ENCODE results near the gene HOXC13. TPM values are rescaled to one million over a fixed set of nuclear protein-coding genes. Genes with fewer than 3 reads are reported as not detected.
A peak's percentile ranks its signal among the peaks of the same experiment; 100 is the strongest.

The HOXC13 gene
- total RNA-seq, 2 experiments from 2014 or later: not detected

DNA sequence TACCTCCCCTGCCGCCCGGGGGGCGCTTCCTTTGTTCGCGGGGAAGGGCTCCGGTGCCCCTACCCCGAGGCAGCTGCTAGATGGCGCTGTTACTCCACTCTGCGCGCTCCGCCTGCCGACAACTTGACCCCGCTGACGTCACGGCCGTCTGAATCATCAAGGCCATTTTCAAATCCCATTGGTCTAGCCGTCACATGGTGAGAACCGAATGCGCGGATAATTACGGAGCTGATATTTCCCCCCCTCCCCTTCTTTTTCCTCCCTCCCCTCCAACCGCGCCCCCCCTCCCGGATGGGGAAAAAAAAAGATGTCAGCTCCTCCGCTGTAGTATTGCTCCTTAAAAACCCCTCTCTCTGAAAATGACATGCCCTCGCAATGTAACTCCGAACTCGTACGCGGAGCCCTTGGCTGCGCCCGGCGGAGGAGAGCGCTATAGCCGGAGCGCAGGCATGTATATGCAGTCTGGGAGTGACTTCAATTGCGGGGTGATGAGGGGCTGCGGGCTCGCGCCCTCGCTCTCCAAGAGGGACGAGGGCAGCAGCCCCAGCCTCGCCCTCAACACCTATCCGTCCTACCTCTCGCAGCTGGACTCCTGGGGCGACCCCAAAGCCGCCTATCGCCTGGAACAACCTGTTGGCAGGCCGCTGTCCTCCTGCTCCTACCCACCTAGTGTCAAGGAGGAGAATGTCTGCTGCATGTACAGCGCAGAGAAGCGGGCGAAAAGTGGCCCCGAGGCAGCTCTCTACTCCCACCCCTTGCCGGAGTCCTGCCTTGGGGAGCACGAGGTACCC, 46.5 kb downstream of the HOXC13 start, which contains the start of gene HOXC10:
Gene HOXC10 (plus strand): TSS at position 246 of the 791 bp plus-strand sequence. CDS start 114 bp downstream, at position 360.
- ChIA-PET CTCF (interaction anchor here (0.6 to 5.8 kb wide), 23 partner anchors 9 to 231 kb away, joined by 3 to 35 read pairs (median 4); partner anchors contain the start of genes HOXC11, HOXC5, HOXC6 and HOXC9), POLR2A (no interaction called here)
- H3K27ac Mint-ChIP-seq: peak within 1 kb of the TSS; percentile 52
- peak within 1 kb of the TSS; percentile 48 for H3K4me3 Mint-ChIP-seq
- H3K4me1 Mint-ChIP-seq (ENCODE audit: low read depth): peaks cover 43% of the 10 kb centered on the region
- H3K36me3 Mint-ChIP-seq (ENCODE audit: low read depth): peaks cover 2% of the 10 kb centered on the region
- DNase-seq (peak; percentile 86), ATAC-seq (peak; percentile 74)
- no peaks in the 10 kb centered on the region for H3K9me3 Mint-ChIP-seq (ENCODE audit: insufficient read depth)
- H3K27me3 Mint-ChIP-seq (ENCODE audit: low read depth): peaks cover 93% of the 10 kb centered on the region

- H3K27ac Mint-ChIP-seq: no peak overlapping the region
- H3K4me1 Mint-ChIP-seq (ENCODE audit: low read depth): peaks cover 39% of the 10 kb centered on the region
- POLR2A ChIA-PET: no interaction called here
Observed at GRCh38 chr12:53985692-53985993, 47.0 kb downstream of the HOXC13 start.

DNA sequence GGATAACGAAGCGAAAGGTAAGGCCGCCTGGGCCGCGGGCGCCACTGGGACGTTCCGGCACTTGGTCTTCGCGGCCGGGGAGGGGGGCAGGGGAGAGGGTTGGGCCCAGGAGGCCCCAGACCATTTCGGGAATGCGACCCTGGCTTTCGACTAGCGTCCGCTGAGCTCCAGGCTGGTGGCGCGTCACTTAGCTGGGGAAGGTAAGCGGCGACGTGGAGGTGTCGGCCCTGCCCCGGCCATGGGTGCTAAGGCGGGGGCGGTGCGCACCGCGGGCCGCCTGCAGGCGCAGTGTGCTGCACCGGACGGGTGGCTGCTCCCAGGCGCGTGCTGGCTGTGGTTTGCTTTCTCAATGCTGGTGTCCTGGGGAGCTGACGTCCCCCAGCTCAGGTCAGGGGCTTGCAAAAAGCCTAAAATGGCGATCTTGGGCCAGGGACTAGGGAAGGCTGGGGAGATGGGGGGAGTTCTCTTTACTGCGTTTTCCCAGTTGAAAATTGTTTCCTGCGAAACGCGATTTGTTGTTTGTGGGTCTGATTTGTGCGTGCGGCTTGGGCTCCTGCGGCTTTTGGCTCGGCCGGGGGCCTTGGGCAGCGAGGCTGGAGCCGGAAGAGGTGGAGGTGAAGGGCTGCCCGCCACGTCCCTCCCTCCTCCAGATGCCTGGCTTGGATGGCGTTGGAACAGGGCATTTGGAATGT, 47.5 kb downstream of the HOXC13 start:
- H3K9me3 Mint-ChIP-seq (ENCODE audit: insufficient read depth): no peaks in the 10 kb centered on the region
- peaks cover 93% of the 10 kb centered on the region for H3K27me3 Mint-ChIP-seq (ENCODE audit: low read depth)
- ATAC-seq: peak; percentile 31
- H3K4me1 Mint-ChIP-seq (ENCODE audit: low read depth): peaks cover 35% of the 10 kb centered on the region
- ChIA-PET POLR2A (no interaction called here), CTCF (interaction anchor here (0.9 to 5.8 kb wide), 15 partner anchors 9 to 230 kb away, joined by 3 to 35 read pairs (median 6); partner anchors contain the start of genes HOXC11, HOXC5, HOXC6 and HOXC9)
- no peaks in the 10 kb centered on the region for H3K36me3 Mint-ChIP-seq (ENCODE audit: low read depth)
- no peak for DNase-seq
- H3K4me3 Mint-ChIP-seq: peak overlapping the region; percentile 12
- H3K27ac Mint-ChIP-seq: no peak overlapping the region

More at GRCh38 chr12:53985692-53985993, 47.0 kb downstream of the HOXC13 start:
- CTCF ChIA-PET: interaction anchor here (0.7 to 5.8 kb wide), 17 partner anchors 9 to 230 kb away, joined by 3 to 35 read pairs (median 6); partner anchors contain the start of genes HOXC11, HOXC5, HOXC6 and HOXC9
- ATAC-seq: no peak
- Mint-ChIP-seq H3K27me3 (ENCODE audit: low read depth) (peaks cover 93% of the 10 kb centered on the region), H3K4me3 (peak overlapping the region; percentile 48), H3K9me3 (ENCODE audit: insufficient read depth) (no peaks in the 10 kb centered on the region), H3K36me3 (ENCODE audit: low read depth) (no peaks in the 10 kb centered on the region)
- no peak for DNase-seq

GRCh38 chr12:53986686-53987483, 48.3 kb downstream of the HOXC13 start:
- H3K27me3 Mint-ChIP-seq (ENCODE audit: low read depth): peaks cover 93% of the 10 kb centered on the region
- H3K36me3 Mint-ChIP-seq (ENCODE audit: low read depth): no peaks in the 10 kb centered on the region
- no peaks in the 10 kb centered on the region for H3K9me3 Mint-ChIP-seq (ENCODE audit: insufficient read depth)
- H3K4me1 Mint-ChIP-seq (ENCODE audit: low read depth): peaks cover 35% of the 10 kb centered on the region
- DNase-seq (no peak), ATAC-seq (no peak)
- POLR2A ChIA-PET: no interaction called here
- CTCF ChIA-PET: interaction anchor here (1.0 to 5.8 kb wide), 11 partner anchors 8 to 229 kb away, joined by 3 to 35 read pairs (median 9); partner anchors contain the start of genes HOXC5 and HOXC9
- H3K4me3 Mint-ChIP-seq: no peak overlapping the region
- H3K27ac Mint-ChIP-seq: no peak overlapping the region

DNA sequence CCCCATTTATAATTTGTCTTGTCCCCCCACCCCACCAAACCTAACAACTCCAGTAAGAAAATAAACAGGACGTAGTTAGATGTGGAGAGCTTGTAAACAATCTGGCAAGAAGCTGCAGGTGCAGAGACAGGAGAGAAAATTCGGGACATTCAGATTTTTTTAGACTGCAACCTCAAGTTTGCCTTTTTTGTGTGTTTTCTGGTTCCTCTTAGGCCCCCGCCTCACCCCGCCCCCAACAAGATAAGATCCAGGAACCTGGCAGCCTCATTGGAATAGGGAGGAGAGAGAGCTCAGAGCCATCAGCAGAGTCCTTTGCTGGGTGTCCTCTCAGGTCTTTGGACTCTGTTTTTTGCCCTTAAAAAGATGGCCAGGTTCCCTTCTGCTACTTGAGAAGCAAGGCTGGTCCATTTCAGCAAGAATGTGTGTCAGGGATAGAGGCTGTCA, 49.2 kb downstream of the HOXC13 start:
- CTCF ChIA-PET: interaction anchor here (0.5 to 5.8 kb wide), 13 partner anchors 10 to 1080 kb away, joined by 3 to 35 read pairs (median 4); no protein-coding TSS in a partner anchor
- no peaks in the 10 kb centered on the region for H3K36me3 Mint-ChIP-seq (ENCODE audit: low read depth)
- DNase-seq: no peak
- no peaks in the 10 kb centered on the region for H3K9me3 Mint-ChIP-seq (ENCODE audit: insufficient read depth)
- H3K4me3 Mint-ChIP-seq: no peak overlapping the region
- peaks cover 92% of the 10 kb centered on the region for H3K27me3 Mint-ChIP-seq (ENCODE audit: low read depth)
- no peak overlapping the region for H3K27ac Mint-ChIP-seq
- peaks cover 35% of the 10 kb centered on the region for H3K4me1 Mint-ChIP-seq (ENCODE audit: low read depth)
- ATAC-seq: no peak
- POLR2A ChIA-PET: interaction anchor here (0.6 kb wide), 1 partner anchor 605 kb away, joined by 3 read pairs; no protein-coding TSS in a partner anchor

DNA sequence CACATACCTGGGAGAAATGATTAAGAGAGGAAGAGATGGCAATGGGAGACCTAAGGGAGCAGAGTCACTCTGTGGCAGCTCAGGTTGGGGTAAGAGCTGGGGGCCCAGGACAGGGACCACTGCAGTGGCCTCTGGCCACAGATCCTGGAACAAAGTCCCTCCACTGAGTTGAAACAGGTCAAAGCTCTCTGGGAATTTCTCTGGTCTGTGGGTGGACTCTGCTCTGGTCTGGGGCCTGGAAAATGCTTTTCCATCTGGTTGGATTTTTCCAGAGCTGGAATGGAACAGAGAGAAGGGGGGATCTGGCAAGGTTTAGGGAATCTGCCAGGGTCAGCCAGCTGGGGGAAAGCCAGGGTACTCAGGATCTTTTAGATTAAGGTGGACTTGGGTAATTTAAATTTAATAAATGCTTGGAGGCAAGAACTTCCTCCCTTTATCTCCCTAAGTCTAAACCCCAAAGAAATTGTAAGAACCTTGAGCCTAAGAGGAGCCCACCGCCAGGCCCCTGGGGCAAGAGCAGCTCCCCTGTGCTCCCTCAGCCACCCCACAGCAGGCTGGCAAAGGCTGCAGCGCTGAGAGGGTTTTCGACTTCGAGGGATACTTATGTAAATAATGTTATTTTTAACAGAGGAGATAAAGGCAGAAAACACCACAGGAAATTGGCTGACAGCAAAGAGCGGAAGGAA, 50.1 kb downstream of the HOXC13 start:
- Mint-ChIP-seq H3K9me3 (ENCODE audit: insufficient read depth) (no peaks in the 10 kb centered on the region), H3K27me3 (ENCODE audit: low read depth) (peaks cover 91% of the 10 kb centered on the region), H3K27ac (no peak overlapping the region), H3K36me3 (ENCODE audit: low read depth) (no peaks in the 10 kb centered on the region), H3K4me3 (no peak overlapping the region), H3K4me1 (ENCODE audit: low read depth) (peaks cover 35% of the 10 kb centered on the region)
- ATAC-seq (no peak), DNase-seq (no peak)
- ChIA-PET CTCF (interaction anchor here (0.5 to 5.8 kb wide), 13 partner anchors 10 to 1081 kb away, joined by 3 to 35 read pairs (median 4); no protein-coding TSS in a partner anchor), POLR2A (interaction anchor here (0.6 kb wide), 1 partner anchor 606 kb away, joined by 3 read pairs; no protein-coding TSS in a partner anchor)

- CTCF ChIA-PET: interaction anchor here (1.1 to 5.8 kb wide), 8 partner anchors 18 to 233 kb away, joined by 3 to 35 read pairs (median 8); no protein-coding TSS in a partner anchor
- no peaks in the 10 kb centered on the region for H3K9me3 Mint-ChIP-seq (ENCODE audit: insufficient read depth)
- no peak for ATAC-seq
- H3K4me3 Mint-ChIP-seq: peak overlapping the region; percentile 1
- peaks cover 5% of the 10 kb centered on the region for H3K36me3 Mint-ChIP-seq (ENCODE audit: low read depth)
- H3K27ac Mint-ChIP-seq: no peak overlapping the region
- DNase-seq: peak; percentile 66
- peaks cover 95% of the 10 kb centered on the region for H3K27me3 Mint-ChIP-seq (ENCODE audit: low read depth)
- H3K4me1 Mint-ChIP-seq (ENCODE audit: low read depth): peaks cover 40% of the 10 kb centered on the region
- POLR2A ChIA-PET: no interaction called here
Observed at GRCh38 chr12:53989227-53990113, 50.8 kb downstream of the HOXC13 start.

DNA sequence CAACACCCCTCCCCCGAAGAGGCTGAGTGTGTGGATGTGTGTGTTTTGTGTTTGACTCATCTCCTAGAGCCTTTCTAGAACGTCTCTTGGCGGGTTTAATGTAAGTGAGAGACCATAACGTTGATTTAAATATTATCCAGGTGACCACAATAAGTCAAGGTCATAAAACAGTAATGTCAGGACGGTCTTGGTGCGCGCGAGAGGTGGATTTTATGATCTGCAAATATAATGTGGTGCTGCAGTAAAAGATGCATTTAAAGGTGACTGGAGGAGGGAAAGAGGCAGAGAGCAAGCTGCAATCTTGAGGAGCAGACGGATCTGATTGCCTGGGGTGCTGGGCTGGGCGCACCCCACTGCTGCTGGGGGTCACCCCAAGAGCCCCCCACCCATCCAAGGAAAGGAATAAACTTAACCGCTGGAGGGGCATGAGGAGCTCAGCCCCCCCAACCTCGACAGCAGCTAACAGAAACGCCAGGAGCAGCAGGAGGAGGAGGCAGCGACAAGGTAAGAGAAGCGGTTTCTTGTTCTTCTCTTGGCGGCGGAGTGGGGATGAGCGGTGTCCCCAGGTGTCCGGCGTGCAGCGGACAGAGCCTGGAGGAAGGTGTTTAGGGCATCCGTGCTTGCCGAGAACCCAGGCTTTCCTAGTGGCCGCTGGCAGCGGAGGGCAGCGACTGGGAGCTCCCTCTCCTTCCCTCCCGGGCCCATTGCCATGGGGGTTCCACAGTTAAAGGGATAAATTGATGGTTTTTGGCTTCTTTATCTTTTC, 51.9 kb downstream of the HOXC13 start:
- ChIA-PET POLR2A (no interaction called here), CTCF (interaction anchor here (0.9 to 2.4 kb wide), 6 partner anchors 15 to 224 kb away, joined by 3 to 11 read pairs (median 4); partner anchors contain the start of gene HOXC8)
- no peak for DNase-seq

GRCh38 chr12:53991077-53991460, 52.4 kb downstream of the HOXC13 start:
- ATAC-seq: no peak
- POLR2A ChIA-PET: no interaction called here
- CTCF ChIA-PET: interaction anchor here (0.9 to 2.4 kb wide), 7 partner anchors 15 to 224 kb away, joined by 3 to 11 read pairs (median 3); partner anchors contain the start of gene HOXC8

More for the DNA sequence above, 51.9 kb downstream of the HOXC13 start:
- H3K27me3 Mint-ChIP-seq (ENCODE audit: low read depth): peaks cover 94% of the 10 kb centered on the region
- no peak overlapping the region for H3K4me3 Mint-ChIP-seq
- no peak for ATAC-seq
- no peaks in the 10 kb centered on the region for H3K9me3 Mint-ChIP-seq (ENCODE audit: insufficient read depth)
- H3K36me3 Mint-ChIP-seq (ENCODE audit: low read depth): peaks cover 5% of the 10 kb centered on the region
- no peak overlapping the region for H3K27ac Mint-ChIP-seq
- peaks cover 40% of the 10 kb centered on the region for H3K4me1 Mint-ChIP-seq (ENCODE audit: low read depth)

More at GRCh38 chr12:53991077-53991460, 52.4 kb downstream of the HOXC13 start:
- Mint-ChIP-seq H3K27ac (no peak overlapping the region), H3K9me3 (ENCODE audit: insufficient read depth) (no peaks in the 10 kb centered on the region), H3K4me1 (ENCODE audit: low read depth) (peaks cover 42% of the 10 kb centered on the region), H3K27me3 (ENCODE audit: low read depth) (peaks cover 93% of the 10 kb centered on the region), H3K36me3 (ENCODE audit: low read depth) (peaks cover 5% of the 10 kb centered on the region), H3K4me3 (no peak overlapping the region)
- no peak for DNase-seq

Data from activated CD8-positive, alpha-beta T cell treated with anti-CD3 and anti-CD28 coated beads, Interleukin-2, amount 10 ng/mL, durations not matched to agents 7 days and 5 days (primary cell).